OCI-LY3 (cell line): Measurements from ENCODE around the gene AQR.

Experiments used
- H2AFZ ChIP-seq: fragments of 200-600, 300-600 bp; shearing (Covaris generic); 2 replicates; pipeline ENCODE4 v1.6.0; 2014; ENCODE audit warnings: antibody characterized with exemption, low read depth, low read length
- H3K27ac ChIP-seq: fragments of 200-600, 300-600 bp; sonication (generic); 2 replicates; pipeline ENCODE4 v1.5.1; 2014; ENCODE audit warnings: mild to moderate bottlenecking, low read length, moderate library complexity, mixed read lengths
- H3K27me3 ChIP-seq: fragments of 200-600, 300-600 bp; sonication (generic); 2 replicates; pipeline ENCODE4 v1.6.1; 2014; ENCODE audit warnings: low read depth, low read length, mixed read lengths
- H3K36me3 ChIP-seq: fragments of 200-600, 300-600 bp; sonication (generic); replicated peaks from 2 replicates; pipeline ENCODE3; 2014; ENCODE audit warnings: low read depth, low read length, mixed read lengths
- H3K4me1 ChIP-seq: fragments of 300-600, 200-600 bp; sonication (generic); 2 replicates; pipeline ENCODE4 v1.6.1; 2014; ENCODE audit warnings: low read length, mixed read lengths
- H3K4me2 ChIP-seq: fragments of 200-600, 300-600 bp; sonication (generic); 2 replicates; pipeline ENCODE4 v1.6.1; 2014; ENCODE audit warnings: low read length, mixed read lengths
- H3K4me3 ChIP-seq: fragments of 300-600, 200-600 bp; sonication (generic); 2 replicates; pipeline ENCODE4 v1.5.1; 2014; ENCODE audit warnings: antibody characterized with exemption, mild to moderate bottlenecking, low read length, moderate library complexity
- H3K79me2 ChIP-seq: fragments of 300-600, 200-600 bp; shearing (Covaris generic); 2 replicates; pipeline ENCODE4 v1.6.1; 2014; ENCODE audit warnings: mild to moderate bottlenecking, low read length, mixed read lengths
- H3K9ac ChIP-seq: fragments of 300-600, 200-600 bp; shearing (Covaris generic); 2 replicates; pipeline ENCODE4 v1.6.0; 2014; ENCODE audit warnings: mild to moderate bottlenecking, low read length, moderate library complexity
- H3K9me3 ChIP-seq: fragments of 200-600, 300-600 bp; shearing (Covaris generic); 2 replicates; pipeline ENCODE4 v1.6.1; 2014; ENCODE audit warnings: low read length, mixed read lengths; ENCODE audit not compliant: insufficient read depth
- H4K20me1 ChIP-seq: fragments of 200-600, 300-600 bp; sonication (generic); 2 replicates; pipeline ENCODE4 v1.6.1; 2016; ENCODE audit warnings: low read length, mixed read lengths; ENCODE audit not compliant: insufficient read depth
- CTCF ChIP-seq: fragments of 200-600, 300-600 bp; sonication (generic); IDR thresholded peaks from 2 replicates; pipeline ENCODE4 v1.5.1; 2014; ENCODE audit warnings: antibody characterized with exemption, low read length, low read depth
- EZH2phosphoT487 ChIP-seq: fragments of 200-600 bp; shearing (Covaris generic); IDR thresholded peaks from 2 replicates; pipeline ENCODE4 v1.6.1; 2018; ENCODE audit warnings: antibody characterized with exemption, mixed run types, low read depth

The AQR gene

GRCh38 chr15:34904527-34904926 lies 65.0 kb downstream of the AQR start:
- peaks cover 32% of the 10 kb centered on the region for H3K36me3 ChIP-seq
- no peaks in the 10 kb centered on the region for H3K9me3 ChIP-seq
- TF ChIP-seq EZH2phosphoT487 (no peak), CTCF (no peak)

GRCh38 chr15:34900748-34901147 lies 68.8 kb downstream of the AQR start:
- TF ChIP-seq CTCF: no peak
- TF ChIP-seq EZH2phosphoT487: no peak
- Histone ChIP-seq H3K27me3 (no peaks in the 10 kb centered on the region), H3K36me3 (peaks cover 42% of the 10 kb centered on the region), H3K27ac (no peak overlapping the region), H2AFZ (no peak overlapping the region), H3K9me3 (no peaks in the 10 kb centered on the region), H3K9ac (no peak overlapping the region), H3K4me2 (no peak overlapping the region), H3K4me1 (no peaks in the 10 kb centered on the region), H3K79me2 (no peaks in the 10 kb centered on the region), H4K20me1 (no peaks in the 10 kb centered on the region), H3K4me3 (no peak overlapping the region)

More at GRCh38 chr15:34904527-34904926, 65.0 kb downstream of the AQR start:
- no peak overlapping the region for H3K4me3 ChIP-seq
- no peaks in the 10 kb centered on the region for H3K27me3 ChIP-seq
- no peak overlapping the region for H3K27ac ChIP-seq
- no peak overlapping the region for H3K9ac ChIP-seq
- no peaks in the 10 kb centered on the region for H3K79me2 ChIP-seq
- H3K4me2 ChIP-seq: no peak overlapping the region
- no peaks in the 10 kb centered on the region for H4K20me1 ChIP-seq
- H3K4me1 ChIP-seq: no peaks in the 10 kb centered on the region
- H2AFZ ChIP-seq: no peak overlapping the region

- Histone ChIP-seq H3K9ac (no peak overlapping the region), H3K4me2 (no peak overlapping the region), H3K4me3 (no peak overlapping the region), H3K27me3 (no peaks in the 10 kb centered on the region), H3K27ac (no peak overlapping the region), H3K9me3 (peaks cover 24% of the 10 kb centered on the region), H3K79me2 (no peaks in the 10 kb centered on the region), H3K36me3 (peaks cover 71% of the 10 kb centered on the region), H2AFZ (no peak overlapping the region), H3K4me1 (no peaks in the 10 kb centered on the region), H4K20me1 (no peaks in the 10 kb centered on the region)
- no peak for TF ChIP-seq CTCF
- TF ChIP-seq EZH2phosphoT487: no peak
Observed at GRCh38 chr15:34896183-34896582, 73.4 kb downstream of the AQR start.

GRCh38 chr15:34893967-34894366 lies 75.6 kb downstream of the AQR start:
- no peak overlapping the region for H3K4me3 ChIP-seq
- no peaks in the 10 kb centered on the region for H3K4me1 ChIP-seq
- peaks cover 75% of the 10 kb centered on the region for H3K36me3 ChIP-seq
- no peak overlapping the region for H3K27ac ChIP-seq
- no peaks in the 10 kb centered on the region for H3K79me2 ChIP-seq
- H3K27me3 ChIP-seq: no peaks in the 10 kb centered on the region
- no peaks in the 10 kb centered on the region for H4K20me1 ChIP-seq
- no peak overlapping the region for H3K4me2 ChIP-seq
- H2AFZ ChIP-seq: no peak overlapping the region
- no peak overlapping the region for H3K9ac ChIP-seq
- H3K9me3 ChIP-seq: peaks cover 24% of the 10 kb centered on the region
- TF ChIP-seq EZH2phosphoT487 (no peak), CTCF (no peak)
